ENCODE measurements around the gene CNTNAP2. TPM values are rescaled to one million over a fixed set of nuclear protein-coding genes. Genes with fewer than 3 reads are reported as not detected.

The CNTNAP2 gene
- total RNA-seq, 1 donor from 2014 or later = 0.48 TPM

DNA sequence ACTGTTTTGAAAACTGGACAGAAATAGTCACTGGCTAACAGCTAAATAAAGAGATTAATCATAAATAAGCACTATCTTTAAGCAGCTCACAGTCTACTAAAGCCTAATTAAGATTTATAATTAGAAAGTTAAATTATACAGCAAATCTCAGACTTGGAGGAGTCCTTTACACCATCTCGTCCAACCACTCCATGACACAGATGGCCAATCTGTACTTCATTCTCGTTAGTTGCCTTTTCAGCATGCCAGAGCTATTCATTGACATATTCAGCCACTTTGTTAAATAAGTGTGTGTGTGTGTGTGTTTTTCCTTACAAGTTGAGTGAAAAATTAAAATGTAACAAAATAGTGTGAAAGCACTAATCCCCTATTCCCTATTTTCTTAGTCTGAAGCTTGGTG, 1066.7 kb downstream of the CNTNAP2 start:
- DNase-seq (no peak), ATAC-seq (ENCODE audit: poor library complexity) (no peak)
- intact Hi-C loops (cut with DNase I) = no loop called here

DNA sequence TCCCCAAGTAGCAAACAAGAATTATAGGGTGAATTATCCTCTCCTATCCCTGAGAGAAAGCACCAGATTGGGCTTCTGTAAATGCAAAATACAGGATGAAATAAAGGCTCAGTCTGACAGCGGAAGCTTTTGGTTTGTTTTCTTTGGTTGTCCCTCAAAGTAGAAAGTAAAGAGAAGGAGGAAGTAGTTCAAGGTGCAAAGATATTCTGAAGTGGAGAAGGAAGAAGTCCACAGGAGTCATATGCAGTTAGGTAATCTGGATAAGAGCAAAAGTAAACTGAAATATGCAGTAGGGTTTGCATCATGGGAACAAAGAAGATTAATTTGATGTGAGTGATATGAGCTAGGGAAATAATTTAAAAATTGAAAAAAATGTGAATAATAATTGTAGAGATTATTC, 1071.9 kb downstream of the CNTNAP2 start:
- intact Hi-C loops (cut with DNase I) = no loop called here

DNA sequence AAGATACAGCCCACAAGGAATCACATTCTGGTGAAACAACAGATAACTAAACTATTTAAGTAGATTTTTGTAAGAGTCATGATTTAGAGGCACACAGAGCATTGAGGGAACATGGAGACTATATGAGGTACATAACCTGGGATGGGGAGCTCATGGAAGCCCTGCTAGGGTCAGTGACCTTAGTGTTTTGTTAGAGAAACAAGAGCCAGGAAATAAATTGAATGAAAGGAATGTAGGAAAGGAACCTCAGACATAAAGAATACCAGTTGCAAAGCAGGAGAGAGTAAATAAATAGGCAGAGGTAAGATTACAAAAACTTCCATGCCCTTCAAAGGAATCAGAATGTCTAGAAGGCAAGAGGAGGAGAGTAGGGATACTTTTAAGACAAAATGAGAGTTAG, 1076.9 kb downstream of the CNTNAP2 start:
- no peak for DNase-seq
- intact Hi-C loops (cut with DNase I) = no loop called here
- ATAC-seq (ENCODE audit: poor library complexity) = no peak

More for the DNA sequence above, 1071.9 kb downstream of the CNTNAP2 start:
- no peak for ATAC-seq (ENCODE audit: poor library complexity)
- DNase-seq = no peak

DNA sequence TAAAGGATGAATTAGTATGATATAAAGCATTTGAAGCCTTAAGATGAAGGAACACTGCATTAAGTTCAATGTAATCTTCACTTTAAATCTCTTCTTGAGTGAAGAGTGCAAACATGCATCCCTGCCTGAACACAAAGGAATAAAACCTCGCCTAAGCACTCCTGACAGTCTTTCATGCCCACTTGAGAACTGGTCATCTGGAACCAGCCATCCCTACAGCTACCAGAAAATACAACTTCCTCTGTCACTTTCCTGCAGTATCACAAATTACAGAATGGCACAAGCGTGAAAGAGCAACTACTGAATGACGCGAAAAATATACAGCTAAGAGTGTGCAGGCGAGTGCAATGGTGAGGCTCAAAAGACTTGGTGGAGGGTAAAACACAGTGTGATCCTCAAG, 1079.9 kb downstream of the CNTNAP2 start:
- intact Hi-C loops (cut with DNase I) = no loop called here
- DNase-seq = no peak
- ATAC-seq (ENCODE audit: poor library complexity) = no peak

DNA sequence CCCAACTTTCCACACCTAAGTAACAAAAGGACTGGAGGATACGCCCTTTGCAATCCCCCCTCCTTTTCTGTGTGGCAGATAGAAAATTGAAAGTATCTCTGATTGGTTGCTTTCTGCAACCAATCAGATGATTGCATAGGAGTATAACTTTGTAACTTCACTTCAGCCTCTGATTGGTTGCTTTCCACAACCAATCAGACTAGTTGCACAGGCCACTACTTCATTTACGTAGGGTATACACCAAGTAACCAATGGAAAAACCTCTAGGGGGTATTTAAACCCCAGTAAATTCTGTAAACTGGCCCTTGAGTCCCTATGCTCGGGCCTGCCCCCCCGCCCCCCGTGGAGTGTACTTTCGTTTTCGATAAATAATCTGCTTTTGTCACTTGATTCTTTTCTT, 1080.4 kb downstream of the CNTNAP2 start:
- ATAC-seq (ENCODE audit: poor library complexity) (no peak), DNase-seq (no peak)
- intact Hi-C loops (cut with DNase I) = no loop called here

DNA sequence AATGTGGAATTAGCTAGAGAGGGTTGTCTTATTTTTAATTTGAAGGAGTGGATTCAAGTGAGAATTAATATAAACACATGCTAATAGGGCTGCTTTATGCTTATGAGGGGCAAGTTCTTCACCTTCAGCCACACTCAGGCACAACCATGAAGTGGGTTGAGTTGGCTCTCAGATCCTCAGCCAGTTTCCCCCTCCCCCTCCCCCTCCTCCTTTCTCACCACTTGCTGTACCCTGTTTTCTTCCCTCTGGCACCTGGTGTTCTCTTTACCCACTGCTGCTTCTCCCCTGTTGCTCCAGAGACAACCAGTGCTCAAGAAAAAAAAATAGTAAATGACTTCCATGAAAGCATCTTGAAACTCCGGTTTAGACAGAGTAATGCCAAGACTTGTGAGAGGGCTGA, 1083.3 kb downstream of the CNTNAP2 start:
- ATAC-seq (ENCODE audit: poor library complexity) (no peak), DNase-seq (no peak)
- intact Hi-C loops (cut with DNase I) = no loop called here

DNA sequence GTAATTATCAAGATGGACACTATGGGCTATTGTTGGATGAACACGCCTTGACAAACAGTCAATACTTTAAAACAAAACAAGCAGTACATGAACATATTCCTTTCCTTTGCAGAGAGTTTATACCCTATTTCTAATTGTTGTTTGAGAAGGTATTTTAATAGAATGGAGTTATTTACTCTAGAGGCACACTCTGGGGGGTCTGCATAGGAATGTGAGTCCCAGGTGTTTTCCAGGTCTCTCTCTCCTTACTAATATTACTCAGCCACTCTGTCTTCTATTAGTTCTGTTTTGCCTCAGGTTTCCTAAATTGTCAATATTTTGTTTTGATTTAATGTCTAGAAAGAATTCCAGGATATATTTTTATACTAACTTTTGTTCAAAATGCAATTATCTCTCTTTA, 1091.4 kb downstream of the CNTNAP2 start:
- DNase-seq (no peak), ATAC-seq (ENCODE audit: poor library complexity) (no peak)
- intact Hi-C loops (cut with DNase I) = no loop called here

DNA sequence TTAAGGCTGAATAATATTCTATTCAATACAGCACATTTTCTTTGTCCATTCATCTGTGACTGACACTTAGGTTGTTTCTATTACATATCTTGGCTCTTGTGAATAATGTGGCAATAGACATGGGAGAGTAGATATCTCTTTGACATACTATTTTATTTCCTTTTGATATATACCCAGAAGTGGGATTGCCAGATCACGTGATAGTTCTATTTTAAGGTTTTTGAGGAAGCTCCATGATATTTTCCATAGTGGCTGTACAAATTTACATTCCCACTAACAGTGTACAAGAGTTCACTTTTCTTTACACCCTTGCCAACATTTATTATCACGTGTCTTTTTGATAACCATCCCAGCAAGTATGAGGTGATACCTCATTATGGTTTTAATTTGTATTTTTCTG, 1114.7 kb downstream of the CNTNAP2 start:
- DNase-seq (no peak), ATAC-seq (ENCODE audit: poor library complexity) (no peak)
- intact Hi-C loops (cut with DNase I) = no loop called here

DNA sequence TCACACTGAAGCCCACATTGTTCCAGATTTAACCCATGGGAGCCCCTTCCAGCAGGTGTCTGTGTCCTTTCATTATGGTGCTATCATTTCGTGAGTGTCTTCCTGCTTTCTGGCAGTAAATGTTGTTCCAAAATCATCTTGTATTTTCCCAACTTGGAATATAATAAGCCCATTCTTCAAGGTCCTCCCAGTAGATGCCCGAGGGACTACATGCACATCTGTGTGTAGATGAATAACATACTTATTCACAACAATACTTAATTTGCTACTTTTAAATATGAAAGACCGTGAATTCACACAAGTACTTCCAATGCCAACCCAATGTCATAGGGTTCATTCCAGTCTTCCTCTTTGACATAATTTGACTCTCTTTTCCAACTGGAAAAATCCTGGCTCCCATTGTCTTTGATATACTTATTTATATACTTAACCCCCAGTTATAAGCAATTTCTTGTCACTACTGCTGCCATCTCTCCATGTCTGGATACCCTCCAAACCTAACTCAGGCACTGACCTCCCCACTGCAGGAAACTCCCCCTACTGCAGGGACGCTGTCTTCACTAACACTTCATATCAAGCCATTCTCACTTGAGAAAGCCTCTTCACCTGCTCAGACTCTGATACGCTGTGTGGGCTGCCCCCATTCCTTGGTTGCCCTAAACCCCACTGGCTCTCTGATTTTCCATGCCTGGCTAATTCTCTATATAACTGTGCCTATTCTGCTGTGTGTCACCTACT, 1119.2 kb downstream of the CNTNAP2 start:
- ATAC-seq (ENCODE audit: poor library complexity) (no peak), DNase-seq (no peak)
- intact Hi-C loops (cut with DNase I) = no loop called here

DNA sequence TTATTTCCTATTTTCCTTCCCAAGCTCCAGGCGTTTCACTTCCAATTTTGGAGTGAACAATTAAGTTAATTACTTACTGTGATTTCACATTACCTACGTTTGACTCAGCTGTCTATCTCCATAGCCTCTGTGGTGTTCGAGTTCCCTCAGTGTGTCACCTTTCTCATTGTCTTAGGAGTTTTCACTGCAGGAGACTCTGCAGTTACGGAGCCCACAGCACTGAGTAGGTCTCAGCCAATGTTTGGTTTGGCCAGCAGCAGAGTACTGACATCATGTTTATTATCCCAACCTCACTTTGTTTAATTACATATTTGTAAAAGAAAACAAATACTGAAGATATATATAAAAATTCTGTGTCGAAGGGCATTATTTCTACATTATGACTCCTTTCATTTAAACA, 1123.9 kb downstream of the CNTNAP2 start:
- ATAC-seq (ENCODE audit: poor library complexity) (no peak), DNase-seq (no peak)
- intact Hi-C loops (cut with DNase I) = loop anchor here (10.0 kb wide), 1 partner anchor 1024 kb away; no protein-coding TSS in a partner anchor

DNA sequence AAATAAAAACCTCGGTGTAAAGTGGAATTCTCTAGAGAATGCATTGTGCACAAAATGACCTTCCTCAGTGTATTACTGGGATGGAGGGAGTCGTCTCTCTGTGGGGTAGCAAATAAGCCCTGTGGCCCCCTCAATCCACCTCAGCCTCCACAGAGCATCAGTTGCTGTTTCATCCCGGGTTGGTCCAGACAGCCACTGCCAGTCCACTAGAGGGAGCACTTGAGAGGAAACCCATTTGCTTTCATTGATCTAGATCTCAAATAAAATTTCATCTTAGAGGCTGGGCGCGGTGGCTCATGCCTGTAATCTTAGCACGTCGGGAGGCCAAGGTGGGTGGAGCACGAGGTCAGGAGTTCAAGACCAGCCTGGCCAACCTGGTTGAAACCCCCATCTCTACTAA, 1128.7 kb downstream of the CNTNAP2 start:
- no peak for DNase-seq
- intact Hi-C loops (cut with DNase I) = loop anchor here (5.0 to 10.0 kb wide), 2 partner anchors 837 to 1020 kb away; no protein-coding TSS in a partner anchor
- ATAC-seq (ENCODE audit: poor library complexity) = no peak

DNA sequence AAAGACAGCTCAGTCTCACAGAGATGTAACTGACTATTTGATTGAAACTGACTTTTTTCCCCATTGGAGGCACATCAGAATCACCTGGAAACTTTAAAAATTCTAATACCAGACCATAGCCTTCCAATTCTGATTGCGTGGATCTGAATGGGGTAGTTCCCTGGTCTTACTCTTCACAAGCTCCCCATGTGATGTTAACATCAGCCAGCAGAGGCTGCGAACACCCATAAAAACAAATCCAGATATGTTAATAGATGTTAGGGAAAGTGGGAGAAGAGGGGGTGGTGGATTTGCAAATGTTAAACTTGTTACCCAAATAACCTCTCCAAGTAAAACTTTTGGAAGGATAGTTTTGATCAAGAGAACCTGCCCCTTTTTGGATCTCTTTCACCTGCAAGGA, 1133.4 kb downstream of the CNTNAP2 start:
- ATAC-seq (ENCODE audit: poor library complexity) (no peak), DNase-seq (no peak)
- intact Hi-C loops (cut with DNase I) = loop anchor here (5.0 to 10.0 kb wide), 2 partner anchors 832 to 1015 kb away; no protein-coding TSS in a partner anchor

DNA sequence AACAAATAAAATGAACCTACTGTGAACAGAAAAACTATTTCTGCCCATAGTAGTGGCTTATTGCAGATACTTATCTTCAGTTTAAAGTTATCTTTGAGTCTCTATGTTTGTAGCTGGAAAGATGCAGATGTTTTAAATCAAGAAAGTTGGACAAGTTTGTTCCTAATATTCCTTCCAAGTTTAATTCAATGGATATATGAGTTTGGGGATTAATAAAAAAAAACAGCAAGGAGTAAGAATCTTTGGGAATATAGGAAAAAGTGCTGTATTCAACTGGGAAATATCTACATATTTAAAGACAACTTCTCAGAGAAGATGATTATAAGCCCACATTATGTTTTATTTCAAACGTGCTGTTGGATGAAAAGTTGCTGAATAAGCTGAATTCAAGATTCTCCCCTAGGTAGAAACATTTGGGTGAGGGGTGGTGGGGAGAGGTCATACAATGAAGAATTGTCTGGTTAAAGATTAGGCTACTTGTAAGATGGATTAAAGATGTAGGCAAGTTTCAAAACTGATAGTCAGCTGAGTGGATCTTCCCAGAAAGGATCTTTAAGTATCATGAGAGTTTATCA, 1135.2 kb downstream of the CNTNAP2 start:
- no peak for ATAC-seq (ENCODE audit: poor library complexity)
- intact Hi-C loops (cut with DNase I) = no loop called here
- no peak for DNase-seq

DNA sequence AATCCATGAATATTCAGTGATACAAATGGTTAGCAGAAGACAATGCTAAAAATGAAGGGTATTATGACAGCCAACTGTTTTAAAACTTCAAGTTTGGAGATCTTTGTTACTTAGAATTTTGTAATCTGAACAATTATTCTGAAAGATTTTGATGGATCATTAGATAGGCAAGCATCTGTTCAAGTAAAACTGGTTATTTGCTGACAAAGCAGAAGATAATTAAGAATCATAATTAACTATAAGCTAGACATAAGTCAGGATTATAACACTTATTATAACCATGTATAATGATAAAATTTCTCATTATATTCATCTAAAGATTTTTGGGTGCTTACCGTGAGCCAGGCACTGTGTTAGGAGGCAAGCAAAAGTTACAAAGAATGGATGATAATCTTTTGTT, 1145.1 kb downstream of the CNTNAP2 start:
- ATAC-seq (ENCODE audit: poor library complexity) (no peak), DNase-seq (no peak)
- intact Hi-C loops (cut with DNase I) = no loop called here

DNA sequence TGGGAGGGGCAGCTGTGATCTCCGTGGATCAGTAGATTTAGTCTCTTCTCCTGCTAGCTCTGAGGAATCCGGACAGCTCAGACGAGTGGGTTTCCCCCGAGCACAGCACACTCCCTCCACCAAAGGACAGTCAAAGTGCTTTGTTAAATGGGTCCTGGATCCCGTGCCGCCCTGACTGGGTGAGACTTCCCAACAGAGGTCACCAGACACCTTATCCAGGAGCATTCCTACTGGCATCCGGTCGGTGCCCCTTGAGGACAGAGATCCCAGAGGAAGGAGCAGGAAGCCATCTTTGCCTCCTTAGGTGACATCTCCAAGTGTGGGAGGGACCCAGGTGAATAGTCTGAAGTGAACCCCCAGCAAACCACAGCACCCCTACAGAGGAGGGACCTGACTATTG, 1148.9 kb downstream of the CNTNAP2 start:
- intact Hi-C loops (cut with DNase I) = no loop called here
- ATAC-seq (ENCODE audit: poor library complexity) = no peak
- peak; percentile 36 for DNase-seq

DNA sequence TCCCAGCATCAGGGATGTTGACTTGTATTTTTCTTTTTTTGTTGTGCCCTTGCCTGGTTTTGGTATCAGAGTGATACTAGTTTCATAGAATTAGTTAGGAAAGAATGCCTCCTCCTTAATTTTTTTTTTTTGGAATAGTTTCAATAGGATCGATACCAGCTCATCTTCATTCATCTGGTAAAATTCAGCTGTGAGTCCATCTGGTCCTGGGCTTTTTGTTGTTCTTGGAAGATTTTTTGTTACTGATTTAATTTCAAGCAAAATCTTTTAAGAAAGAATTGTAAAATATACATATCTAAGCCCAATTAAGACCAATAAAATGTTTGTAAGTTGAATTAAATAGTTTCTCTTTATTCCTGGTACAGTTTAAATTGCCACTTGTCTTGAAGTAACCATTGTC, 1159.5 kb downstream of the CNTNAP2 start:
- intact Hi-C loops (cut with DNase I) = no loop called here
- no peak for DNase-seq
- no peak for ATAC-seq (ENCODE audit: poor library complexity)

DNA sequence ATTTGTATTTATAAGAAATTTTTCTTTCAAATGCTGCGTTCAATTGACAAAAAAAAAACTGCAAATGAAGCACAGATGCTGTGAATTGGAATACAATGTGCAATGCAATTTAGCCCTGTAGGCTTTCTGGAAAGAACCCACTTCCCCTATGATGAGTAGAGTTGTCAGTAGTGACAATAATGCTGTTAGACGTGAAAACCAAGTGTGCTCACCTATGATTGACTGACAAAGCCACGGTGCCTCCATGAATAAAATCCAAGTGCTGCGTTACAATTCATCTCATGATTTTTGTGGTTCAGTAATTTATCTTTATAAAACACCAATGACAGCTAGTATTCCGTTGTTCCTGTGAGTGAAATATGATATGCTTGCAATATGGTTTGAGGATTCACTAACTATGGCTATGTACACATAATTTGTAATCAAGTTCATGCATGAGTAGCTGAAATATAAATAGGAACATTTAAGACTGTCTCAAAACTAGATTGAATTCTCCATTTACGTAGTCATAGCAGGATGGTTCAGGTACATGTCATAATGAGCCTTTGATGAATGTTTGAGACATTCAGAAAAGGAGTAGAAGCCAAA, 1160.3 kb downstream of the CNTNAP2 start:
- intact Hi-C loops (cut with DNase I) = no loop called here
- no peak for DNase-seq
- no peak for ATAC-seq (ENCODE audit: poor library complexity)

DNA sequence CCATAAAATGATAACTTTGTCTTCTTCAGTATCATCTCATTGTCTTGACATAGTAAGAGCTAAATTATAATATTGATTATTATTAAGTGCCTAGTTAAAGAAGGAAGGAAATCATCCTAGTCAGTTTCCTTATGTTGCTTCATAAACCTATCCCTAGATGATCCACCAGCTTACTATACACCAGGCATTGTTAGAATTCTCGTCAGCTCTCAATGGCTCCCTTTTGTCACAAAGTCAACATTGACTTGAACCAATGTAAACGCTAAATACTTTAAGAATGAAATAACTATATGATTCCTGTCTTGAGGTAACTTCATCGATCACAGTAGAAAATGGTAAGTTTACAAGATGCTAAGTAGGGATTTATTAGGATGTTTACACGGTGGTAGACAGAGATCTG, 1162.9 kb downstream of the CNTNAP2 start:
- intact Hi-C loops (cut with DNase I) = no loop called here
- DNase-seq (no peak), ATAC-seq (ENCODE audit: poor library complexity) (no peak)

DNA sequence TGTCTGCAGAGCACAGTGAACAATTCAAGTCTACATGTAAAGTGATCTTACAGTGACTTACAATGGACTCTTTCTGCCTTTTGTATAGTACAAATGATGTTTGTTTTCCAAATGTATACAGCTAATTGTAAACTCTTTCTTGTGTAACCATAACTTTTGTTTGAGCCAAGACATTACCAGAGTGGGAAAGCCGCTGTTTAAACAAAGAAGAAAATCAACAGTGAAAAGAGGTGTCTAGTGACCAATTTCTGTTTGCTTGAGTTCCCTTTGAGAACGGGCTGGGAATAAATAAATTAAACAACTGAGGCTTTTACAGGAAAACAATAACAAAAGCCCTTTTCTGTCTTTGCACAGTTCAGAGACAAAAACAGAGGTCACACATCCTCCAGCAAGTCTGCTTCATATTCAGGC, 1163.4 kb downstream of the CNTNAP2 start:
- DNase-seq (no peak), ATAC-seq (ENCODE audit: poor library complexity) (no peak)
- intact Hi-C loops (cut with DNase I) = no loop called here

DNA sequence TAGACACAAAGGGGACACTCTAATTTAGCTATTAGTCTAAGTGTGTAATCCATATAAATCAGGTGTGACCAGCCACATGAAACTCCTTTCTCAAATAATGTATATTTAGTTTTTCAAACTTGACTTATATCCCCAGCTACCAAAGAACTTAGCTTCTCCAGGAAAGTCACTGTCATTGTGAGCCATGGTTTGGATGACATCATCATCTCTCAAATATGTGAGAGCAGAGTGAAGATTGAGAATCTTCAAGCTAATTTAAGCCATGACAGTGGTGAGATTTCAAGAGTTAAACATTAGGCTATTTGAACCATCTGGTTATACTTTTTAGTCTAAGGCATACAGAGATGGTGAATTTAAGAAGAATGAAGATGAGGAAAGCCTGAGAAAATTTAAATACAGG, 1165.6 kb downstream of the CNTNAP2 start:
- ATAC-seq (ENCODE audit: poor library complexity) = no peak
- intact Hi-C loops (cut with DNase I) = no loop called here
- DNase-seq = no peak

All from Right ventricle myocardium superior (tissue), 1 donor.